Measurements from ENCODE around the gene GET3.

DNA sequence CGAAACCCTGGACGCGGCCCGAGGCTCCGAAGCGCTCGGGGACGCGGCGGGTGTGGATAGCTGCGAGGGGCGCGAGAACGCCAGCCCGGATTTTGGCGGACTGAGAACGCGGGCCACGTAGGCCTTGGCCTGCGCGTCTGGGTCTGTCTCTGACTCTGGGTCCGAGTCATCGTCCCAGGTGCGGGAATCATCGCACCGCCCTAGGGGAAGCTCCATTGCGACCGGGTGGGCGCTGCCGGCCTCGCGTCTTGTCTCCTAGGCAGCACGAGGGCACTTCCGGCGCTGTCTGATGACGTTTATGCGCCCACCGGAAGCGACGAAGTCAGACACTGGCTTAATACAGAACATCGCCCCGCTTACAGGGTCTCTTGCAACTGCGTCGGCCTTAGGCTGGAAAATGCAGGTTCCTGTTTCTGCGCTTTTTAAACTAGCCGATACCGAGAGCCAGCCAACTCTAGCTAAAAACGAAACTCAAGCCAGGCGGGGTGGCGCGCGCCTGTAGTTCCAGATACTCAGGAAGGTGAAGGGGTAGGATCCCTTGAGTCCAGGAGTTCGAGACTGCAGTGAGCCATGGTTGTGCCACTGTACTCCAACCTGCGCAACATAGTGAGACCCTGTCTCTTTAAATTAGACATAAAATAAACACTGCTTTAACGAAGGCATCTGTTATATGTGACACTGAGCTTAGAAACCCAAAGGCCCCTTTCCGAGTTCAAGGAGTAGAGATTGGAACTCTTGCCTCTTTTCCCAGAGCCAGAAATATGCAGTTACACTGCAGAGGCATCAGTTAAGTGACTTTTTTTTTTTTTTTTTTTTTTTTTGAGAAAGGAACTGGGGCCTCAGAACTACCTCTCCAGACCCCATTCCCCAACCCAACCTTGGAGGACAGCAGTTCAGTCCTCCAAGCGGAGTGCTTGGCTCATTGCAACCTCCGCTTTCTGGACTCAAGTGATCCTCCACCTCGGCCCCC, 40.6 kb upstream of the GET3 start, which contains the start of gene FBXW9:
- TF ChIP-seq, protein P1, sequence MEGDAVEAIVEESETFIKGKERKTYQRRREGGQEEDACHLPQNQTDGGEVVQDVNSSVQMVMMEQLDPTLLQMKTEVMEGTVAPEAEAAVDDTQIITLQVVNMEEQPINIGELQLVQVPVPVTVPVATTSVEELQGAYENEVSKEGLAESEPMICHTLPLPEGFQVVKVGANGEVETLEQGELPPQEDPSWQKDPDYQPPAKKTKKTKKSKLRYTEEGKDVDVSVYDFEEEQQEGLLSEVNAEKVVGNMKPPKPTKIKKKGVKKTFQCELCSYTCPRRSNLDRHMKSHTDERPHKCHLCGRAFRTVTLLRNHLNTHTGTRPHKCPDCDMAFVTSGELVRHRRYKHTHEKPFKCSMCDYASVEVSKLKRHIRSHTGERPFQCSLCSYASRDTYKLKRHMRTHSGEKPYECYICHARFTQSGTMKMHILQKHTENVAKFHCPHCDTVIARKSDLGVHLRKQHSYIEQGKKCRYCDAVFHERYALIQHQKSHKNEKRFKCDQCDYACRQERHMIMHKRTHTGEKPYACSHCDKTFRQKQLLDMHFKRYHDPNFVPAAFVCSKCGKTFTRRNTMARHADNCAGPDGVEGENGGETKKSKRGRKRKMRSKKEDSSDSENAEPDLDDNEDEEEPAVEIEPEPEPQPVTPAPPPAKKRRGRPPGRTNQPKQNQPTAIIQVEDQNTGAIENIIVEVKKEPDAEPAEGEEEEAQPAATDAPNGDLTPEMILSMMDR (IDR thresholded peaks at IDR 0.05; ENCODE audit: low read depth, low read length) = no peak
- TF ChIP-seq EZH2phosphoT487 (IDR thresholded peaks at IDR 0.05; ENCODE audit: low read depth) = no peak
